Upper lobe of left lung (tissue), 4 donors: ENCODE data around the gene ARID5B.

Source experiments
- CTCF ChIP-seq, 6 experiments: fragments of 450-650 bp in 4 of 6; fragments of 200-600 bp in 2 of 6; sonication (generic) in 2 of 6; IDR thresholded peaks; one replicate each; pipeline ENCODE4 v1.5.1; 2016 to 2019; ENCODE audit warnings: antibody characterized with exemption in 6 of 6
- EP300 ChIP-seq, 4 donors: sonication (generic); formaldehyde crosslinking; IDR thresholded peaks; one replicate each; pipeline ENCODE4 v1.5.1; 2017; ENCODE audit warnings: antibody characterized with exemption in 4 of 4, control low read depth in 2 of 4
- POLR2A ChIP-seq, 4 donors: fragments of 450-650 bp; IDR thresholded peaks; one replicate each; pipeline ENCODE4 v1.5.1; 2016 to 2017; ENCODE audit warnings: antibody characterized with exemption in 4 of 4, mild to moderate bottlenecking in 2 of 4

GRCh38 chr10:61918989-61919388 is 17.5 kb downstream of the ARID5B start:
- TF ChIP-seq CTCF (IDR thresholded peaks at IDR 0.05) (no peak), EP300 (IDR thresholded peaks at IDR 0.05) (no peak), POLR2A (IDR thresholded peaks at IDR 0.05) (no peak)
